ENCODE data around the gene SKOR2.

SKOR2 gene

GRCh38 chr18:47251289-47252120 lies at the start of gene SKOR2:
SKOR2 (minus strand) TSS chr18:47251660; CDS start chr18:47249183, 2,477 bp downstream.
- no peak for DNase-seq (ENCODE audit: low read depth)

GRCh38 chr18:47296462-47296861 lies 45.0 kb upstream of the SKOR2 start:
- DNase-seq (ENCODE audit: low read depth), result no peak

- no peak for DNase-seq (ENCODE audit: low read depth)
These were observed 43.3 kb upstream of the SKOR2 start for GRCh38 chr18:47294801-47295200.

GRCh38 chr18:47288741-47289140 lies 37.3 kb upstream of the SKOR2 start:
- DNase-seq (ENCODE audit: low read depth), result no peak

- DNase-seq (ENCODE audit: low read depth), result no peak
These were observed 36.6 kb upstream of the SKOR2 start for GRCh38 chr18:47287911-47288585.

GRCh38 chr18:47286776-47287410 lies 35.4 kb upstream of the SKOR2 start:
- no peak for DNase-seq (ENCODE audit: low read depth)

- DNase-seq (ENCODE audit: low read depth), result no peak
These were observed 34.0 kb upstream of the SKOR2 start for GRCh38 chr18:47285456-47285855.

- no peak for DNase-seq (ENCODE audit: low read depth)
These were observed 33.4 kb upstream of the SKOR2 start for GRCh38 chr18:47284721-47285395.

- no peak for DNase-seq (ENCODE audit: low read depth)
These were observed 32.0 kb upstream of the SKOR2 start for GRCh38 chr18:47283476-47283875.

- no peak for DNase-seq (ENCODE audit: low read depth)
These were observed 28.7 kb upstream of the SKOR2 start for GRCh38 chr18:47280121-47280520.

- no peak for DNase-seq (ENCODE audit: low read depth)
These were observed 23.5 kb upstream of the SKOR2 start for GRCh38 chr18:47274961-47275360.

GRCh38 chr18:47265197-47265596 lies 13.7 kb upstream of the SKOR2 start:
- DNase-seq (ENCODE audit: low read depth), result no peak

- DNase-seq (ENCODE audit: low read depth), result no peak
These were observed 12.8 kb upstream of the SKOR2 start for GRCh38 chr18:47264308-47264700.

- DNase-seq (ENCODE audit: low read depth), result no peak
These were observed 12.2 kb upstream of the SKOR2 start for GRCh38 chr18:47263430-47264307.

- no peak for DNase-seq (ENCODE audit: low read depth)
These were observed 11.6 kb upstream of the SKOR2 start for GRCh38 chr18:47263150-47263429.

GRCh38 chr18:47262301-47263149 lies 11.1 kb upstream of the SKOR2 start:
- DNase-seq (ENCODE audit: low read depth), result no peak

- DNase-seq (ENCODE audit: low read depth), result no peak
These were observed 10.4 kb upstream of the SKOR2 start for GRCh38 chr18:47261902-47262300.

- DNase-seq (ENCODE audit: low read depth), result no peak
These were observed 9.7 kb upstream of the SKOR2 start for GRCh38 chr18:47260924-47261701.

GRCh38 chr18:47260120-47260923 lies 8.9 kb upstream of the SKOR2 start:
- DNase-seq (ENCODE audit: low read depth), result no peak
